DND-41 (cell line): ENCODE measurements around the gene SH3BP2.

ENCODE experiments used
- ATAC-seq: fragments of 200-7000 bp; cut with Tn5 transposase; 3 replicates; pipeline ENCODE4 v1.9.1; 2021; ENCODE audit warnings: low read depth; ENCODE audit not compliant: insufficient read depth
- DNase-seq: peaks from one replicate; pipeline ENCODE4 v3.0.0-alpha.2; 2020
- H2AFZ ChIP-seq: 2 replicates; pipeline ENCODE4 v1.6.0; 2012; ENCODE audit warnings: low read depth, low read length
- H3K27ac ChIP-seq: 2 replicates; pipeline ENCODE4 v1.5.1; 2012; ENCODE audit warnings: low read length, inconsistent platforms
- H3K27me3 ChIP-seq: fragments of 200-600 bp; sonication (generic); 2 replicates; pipeline ENCODE4 v1.6.0; 2012; ENCODE audit warnings: low read length, mild to moderate bottlenecking, inconsistent platforms; ENCODE audit not compliant: insufficient read depth, poor library complexity
- H3K36me3 ChIP-seq: 2 replicates; pipeline ENCODE4 v1.5.1; 2012; ENCODE audit warnings: low read length, inconsistent platforms; ENCODE audit not compliant: insufficient read depth
- H3K4me1 ChIP-seq: 2 replicates; pipeline ENCODE4 v1.5.1; 2012; ENCODE audit warnings: mild to moderate bottlenecking, low read length; ENCODE audit not compliant: insufficient read depth
- H3K4me2 ChIP-seq: 2 replicates; pipeline ENCODE4 v1.6.0; 2012; ENCODE audit warnings: mild to moderate bottlenecking, moderate library complexity, low read length, inconsistent platforms; ENCODE audit not compliant: insufficient read depth
- H3K4me3 ChIP-seq, 2 experiments: fragments of 200-600 bp in 1 of 2; shearing (Covaris generic) in 1 of 2; 2 replicates each; pipeline ENCODE4 v1.5.1; 2012 to 2016; ENCODE audit warnings: inconsistent platforms in 2 of 2, low read length in 2 of 2, mild to moderate bottlenecking in 2 of 2, low read depth in 1 of 2, moderate library complexity in 1 of 2
- H3K79me2 ChIP-seq: 2 replicates; pipeline ENCODE4 v1.6.0; 2012; ENCODE audit warnings: low read length, inconsistent platforms; ENCODE audit not compliant: insufficient read depth
- H3K9ac ChIP-seq: 2 replicates; pipeline ENCODE4 v1.6.0; 2012; ENCODE audit warnings: low read depth, mild to moderate bottlenecking, inconsistent platforms, low read length, moderate library complexity
- H3K9me3 ChIP-seq: 2 replicates; pipeline ENCODE4 v1.5.1; 2012; ENCODE audit warnings: low read length, moderate library complexity, mild to moderate bottlenecking, inconsistent platforms; ENCODE audit not compliant: insufficient read depth, severe bottlenecking
- H4K20me1 ChIP-seq: 2 replicates; pipeline ENCODE4 v1.6.0; 2012; ENCODE audit warnings: low read length; ENCODE audit not compliant: insufficient read depth
- EZH2 ChIP-seq: IDR thresholded peaks from 3 replicates; pipeline ENCODE4 v1.6.1; 2012; ENCODE audit warnings: borderline replicate concordance, low read depth, mild to moderate bottlenecking, moderate library complexity, low read length, inconsistent platforms; ENCODE audit not compliant: severe bottlenecking
- TF ChIP-seq, protein P1 (sequence below): IDR thresholded peaks from 2 replicates; pipeline ENCODE4 v1.5.1; 2012; ENCODE audit warnings: borderline replicate concordance, low read length, moderate library complexity, mild to moderate bottlenecking; ENCODE audit not compliant: poor library complexity, severe bottlenecking; ENCODE audit errors: extremely low read depth

SH3BP2 gene

GRCh38 chr4:2833671-2834000 lies 40.8 kb downstream of the SH3BP2 start:
- Histone ChIP-seq H3K4me1 (peaks cover 18% of the 10 kb centered on the region), H3K4me3 (no peak overlapping the region), H3K4me2 (no peak overlapping the region), H3K9ac (no peak overlapping the region), H3K27me3 (no peaks in the 10 kb centered on the region), H3K79me2 (peaks cover 12% of the 10 kb centered on the region; the same call in 1 of the 2 replicates), H3K9me3 (no peaks in the 10 kb centered on the region), H3K36me3 (no peaks in the 10 kb centered on the region), H3K27ac (no peak overlapping the region), H2AFZ (no peak overlapping the region), H4K20me1 (no peaks in the 10 kb centered on the region)
- ATAC-seq (no peak), DNase-seq (no peak)
- TF ChIP-seq EZH2: no peak
- TF ChIP-seq, protein P1, sequence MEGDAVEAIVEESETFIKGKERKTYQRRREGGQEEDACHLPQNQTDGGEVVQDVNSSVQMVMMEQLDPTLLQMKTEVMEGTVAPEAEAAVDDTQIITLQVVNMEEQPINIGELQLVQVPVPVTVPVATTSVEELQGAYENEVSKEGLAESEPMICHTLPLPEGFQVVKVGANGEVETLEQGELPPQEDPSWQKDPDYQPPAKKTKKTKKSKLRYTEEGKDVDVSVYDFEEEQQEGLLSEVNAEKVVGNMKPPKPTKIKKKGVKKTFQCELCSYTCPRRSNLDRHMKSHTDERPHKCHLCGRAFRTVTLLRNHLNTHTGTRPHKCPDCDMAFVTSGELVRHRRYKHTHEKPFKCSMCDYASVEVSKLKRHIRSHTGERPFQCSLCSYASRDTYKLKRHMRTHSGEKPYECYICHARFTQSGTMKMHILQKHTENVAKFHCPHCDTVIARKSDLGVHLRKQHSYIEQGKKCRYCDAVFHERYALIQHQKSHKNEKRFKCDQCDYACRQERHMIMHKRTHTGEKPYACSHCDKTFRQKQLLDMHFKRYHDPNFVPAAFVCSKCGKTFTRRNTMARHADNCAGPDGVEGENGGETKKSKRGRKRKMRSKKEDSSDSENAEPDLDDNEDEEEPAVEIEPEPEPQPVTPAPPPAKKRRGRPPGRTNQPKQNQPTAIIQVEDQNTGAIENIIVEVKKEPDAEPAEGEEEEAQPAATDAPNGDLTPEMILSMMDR: no peak

GRCh38 chr4:2834001-2834921 lies 41.4 kb downstream of the SH3BP2 start:
- Histone ChIP-seq H3K4me3 (no peak overlapping the region), H4K20me1 (no peaks in the 10 kb centered on the region), H3K27ac (no peak overlapping the region), H3K4me1 (peaks cover 24% of the 10 kb centered on the region), H3K4me2 (no peak overlapping the region), H3K9ac (no peak overlapping the region), H3K79me2 (peaks cover 15% of the 10 kb centered on the region; the same call in 1 of the 2 replicates), H3K36me3 (no peaks in the 10 kb centered on the region), H2AFZ (no peak overlapping the region), H3K9me3 (no peaks in the 10 kb centered on the region), H3K27me3 (no peaks in the 10 kb centered on the region)
- ATAC-seq (no peak), DNase-seq (no peak)
- TF ChIP-seq, protein P1: no peak
- TF ChIP-seq EZH2: no peak

DNA sequence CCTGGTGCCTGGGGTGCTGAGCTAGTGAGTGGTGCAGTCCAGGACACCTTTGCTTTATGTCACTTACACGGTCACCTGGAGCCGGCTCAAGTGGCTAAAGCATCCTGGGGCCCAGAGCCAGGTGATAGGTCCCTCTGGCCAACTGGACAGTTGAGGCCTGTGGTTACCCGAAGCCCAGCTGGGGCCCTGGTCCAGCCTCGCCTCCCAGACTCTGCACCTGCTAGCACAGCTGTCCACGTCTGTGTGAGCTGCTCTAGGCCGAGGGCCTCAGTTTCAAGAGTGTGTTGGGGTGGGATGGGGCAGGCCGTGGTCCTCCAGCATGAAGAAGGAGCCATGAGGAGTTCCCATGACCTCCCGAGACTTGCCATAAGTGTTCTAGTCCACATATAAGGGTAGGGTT lies 43.1 kb downstream of the SH3BP2 start:
- H3K4me2 ChIP-seq: no peak overlapping the region
- TF ChIP-seq EZH2: no peak
- TF ChIP-seq, protein P1: no peak
- no peaks in the 10 kb centered on the region for H4K20me1 ChIP-seq
- no peak overlapping the region for H3K27ac ChIP-seq
- no peaks in the 10 kb centered on the region for H3K27me3 ChIP-seq
- peaks cover 20% of the 10 kb centered on the region for H3K79me2 ChIP-seq
- peaks cover 28% of the 10 kb centered on the region for H3K4me1 ChIP-seq
- no peaks in the 10 kb centered on the region for H3K36me3 ChIP-seq
- DNase-seq (no peak), ATAC-seq (no peak)
- H3K4me3 ChIP-seq: no peak overlapping the region
- H3K9me3 ChIP-seq: peaks cover 4% of the 10 kb centered on the region
- H2AFZ ChIP-seq: no peak overlapping the region
- H3K9ac ChIP-seq: no peak overlapping the region
